OCI-LY3 (cell line): Measurements from ENCODE around the gene TMIGD3.

Experiments
- EZH2phosphoT487 ChIP-seq: fragments of 200-600 bp; shearing (Covaris generic); IDR thresholded peaks from 2 replicates; pipeline ENCODE4 v1.6.1; 2018; ENCODE audit warnings: antibody characterized with exemption, mixed run types, low read depth
- TF ChIP-seq, protein P1 (sequence below): fragments of 200-600, 300-600 bp; sonication (generic); IDR thresholded peaks from 2 replicates; pipeline ENCODE4 v1.5.1; 2014; ENCODE audit warnings: antibody characterized with exemption, low read length, low read depth

DNA sequence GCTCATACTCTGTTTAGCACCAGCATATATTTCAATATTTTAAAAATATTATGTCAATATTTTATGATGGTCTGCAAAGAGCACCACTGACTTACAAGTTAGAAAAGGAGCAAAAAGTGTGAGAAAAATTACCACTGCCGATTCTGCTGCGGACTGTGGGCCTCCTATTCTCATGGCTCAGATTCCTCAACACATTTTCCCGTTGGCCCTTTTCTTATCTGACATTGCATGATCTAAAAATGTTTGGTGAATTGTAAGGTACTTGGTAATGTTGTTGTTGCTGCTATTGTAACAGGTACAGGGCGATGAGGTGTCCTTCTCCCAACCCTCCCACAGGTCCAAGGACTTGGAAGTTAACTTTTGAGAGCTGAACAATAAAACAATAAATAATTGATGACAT lies 28.9 kb downstream of the TMIGD3 start:
- TF ChIP-seq, protein P1, sequence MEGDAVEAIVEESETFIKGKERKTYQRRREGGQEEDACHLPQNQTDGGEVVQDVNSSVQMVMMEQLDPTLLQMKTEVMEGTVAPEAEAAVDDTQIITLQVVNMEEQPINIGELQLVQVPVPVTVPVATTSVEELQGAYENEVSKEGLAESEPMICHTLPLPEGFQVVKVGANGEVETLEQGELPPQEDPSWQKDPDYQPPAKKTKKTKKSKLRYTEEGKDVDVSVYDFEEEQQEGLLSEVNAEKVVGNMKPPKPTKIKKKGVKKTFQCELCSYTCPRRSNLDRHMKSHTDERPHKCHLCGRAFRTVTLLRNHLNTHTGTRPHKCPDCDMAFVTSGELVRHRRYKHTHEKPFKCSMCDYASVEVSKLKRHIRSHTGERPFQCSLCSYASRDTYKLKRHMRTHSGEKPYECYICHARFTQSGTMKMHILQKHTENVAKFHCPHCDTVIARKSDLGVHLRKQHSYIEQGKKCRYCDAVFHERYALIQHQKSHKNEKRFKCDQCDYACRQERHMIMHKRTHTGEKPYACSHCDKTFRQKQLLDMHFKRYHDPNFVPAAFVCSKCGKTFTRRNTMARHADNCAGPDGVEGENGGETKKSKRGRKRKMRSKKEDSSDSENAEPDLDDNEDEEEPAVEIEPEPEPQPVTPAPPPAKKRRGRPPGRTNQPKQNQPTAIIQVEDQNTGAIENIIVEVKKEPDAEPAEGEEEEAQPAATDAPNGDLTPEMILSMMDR: no peak
- no peak for TF ChIP-seq EZH2phosphoT487
